ENCODE results near the gene TECTB.
"Not testable (repeated sequence)": the region's sequence is repeated elsewhere in the genome, so short reads cannot be mapped to it uniquely, and the experiment has no call there.

The TECTB gene

GRCh38 chr10:112247791-112248190, 35.4 kb upstream of the TECTB start:
- no peak overlapping the region for H3K4me3 ChIP-seq (ENCODE audit: insufficient read depth, low read depth, low read length)
- H3K9me3 ChIP-seq (ENCODE audit: control insufficient read depth, low read length): peaks cover 2% of the 10 kb centered on the region
- no peak overlapping the region for H3K27ac ChIP-seq (ENCODE audit: insufficient read depth, low read depth, low read length, poor library complexity, severe bottlenecking)
- H3K36me3 ChIP-seq (ENCODE audit: control insufficient read depth, insufficient read depth, low read length): no peaks in the 10 kb centered on the region
- no peaks in the 10 kb centered on the region for H3K4me1 ChIP-seq (ENCODE audit: control insufficient read depth, insufficient read depth, low read length)
- 87% methylated on average over 2 of the region's 2 CpGs for WGBS, 2 experiments
- H3K27me3 ChIP-seq (ENCODE audit: control insufficient read depth, insufficient read depth, low read length, poor library complexity, severe bottlenecking): no peaks in the 10 kb centered on the region

- 88 to 96% methylated on average over 2 of the region's 2 CpGs for WGBS, 2 experiments
- no peaks in the 10 kb centered on the region for H3K4me1 ChIP-seq (ENCODE audit: control insufficient read depth, insufficient read depth, low read length)
- H3K9me3 ChIP-seq (ENCODE audit: control insufficient read depth, low read length): peaks cover 2% of the 10 kb centered on the region
Measured at GRCh38 chr10:112248584-112249295, 34.5 kb upstream of the TECTB start.

GRCh38 chr10:112249722-112250121, 33.5 kb upstream of the TECTB start:
- 89% methylated on average over 2 of the region's 2 CpGs for WGBS, 2 experiments
- no peak overlapping the region for H3K27ac ChIP-seq (ENCODE audit: insufficient read depth, low read depth, low read length, poor library complexity, severe bottlenecking)

More at GRCh38 chr10:112248584-112249295, 34.5 kb upstream of the TECTB start:
- Histone ChIP-seq H3K27me3 (ENCODE audit: control insufficient read depth, insufficient read depth, low read length, poor library complexity, severe bottlenecking) (no peaks in the 10 kb centered on the region), H3K4me3 (ENCODE audit: insufficient read depth, low read depth, low read length) (no peak overlapping the region), H3K36me3 (ENCODE audit: control insufficient read depth, insufficient read depth, low read length) (no peaks in the 10 kb centered on the region), H3K27ac (ENCODE audit: insufficient read depth, low read depth, low read length, poor library complexity, severe bottlenecking) (no peak overlapping the region)

GRCh38 chr10:112250555-112250954, 32.6 kb upstream of the TECTB start:
- Histone ChIP-seq H3K27me3 (ENCODE audit: control insufficient read depth, insufficient read depth, low read length, poor library complexity, severe bottlenecking) (no peaks in the 10 kb centered on the region), H3K9me3 (ENCODE audit: control insufficient read depth, low read length) (peaks cover 2% of the 10 kb centered on the region), H3K4me1 (ENCODE audit: control insufficient read depth, insufficient read depth, low read length) (no peaks in the 10 kb centered on the region), H3K27ac (ENCODE audit: insufficient read depth, low read depth, low read length, poor library complexity, severe bottlenecking) (no peak overlapping the region), H3K4me3 (ENCODE audit: insufficient read depth, low read depth, low read length) (no peak overlapping the region), H3K36me3 (ENCODE audit: control insufficient read depth, insufficient read depth, low read length) (no peaks in the 10 kb centered on the region)
- 80 to 87% methylated on average over 2 of the region's 2 CpGs for WGBS, 2 experiments

More at GRCh38 chr10:112249722-112250121, 33.5 kb upstream of the TECTB start:
- H3K27me3 ChIP-seq (ENCODE audit: control insufficient read depth, insufficient read depth, low read length, poor library complexity, severe bottlenecking): no peaks in the 10 kb centered on the region
- H3K9me3 ChIP-seq (ENCODE audit: control insufficient read depth, low read length): peaks cover 2% of the 10 kb centered on the region
- no peaks in the 10 kb centered on the region for H3K4me1 ChIP-seq (ENCODE audit: control insufficient read depth, insufficient read depth, low read length)
- no peak overlapping the region for H3K4me3 ChIP-seq (ENCODE audit: insufficient read depth, low read depth, low read length)
- H3K36me3 ChIP-seq (ENCODE audit: control insufficient read depth, insufficient read depth, low read length): no peaks in the 10 kb centered on the region

- H3K9me3 ChIP-seq (ENCODE audit: control insufficient read depth, low read length); H3K36me3 ChIP-seq (ENCODE audit: control insufficient read depth, insufficient read depth, low read length); H3K4me1 ChIP-seq (ENCODE audit: control insufficient read depth, insufficient read depth, low read length); H3K27ac ChIP-seq (ENCODE audit: insufficient read depth, low read depth, low read length, poor library complexity, severe bottlenecking); H3K4me3 ChIP-seq (ENCODE audit: insufficient read depth, low read depth, low read length); H3K27me3 ChIP-seq (ENCODE audit: control insufficient read depth, insufficient read depth, low read length, poor library complexity, severe bottlenecking): not testable (repeated sequence)
- WGBS, 2 experiments: 90 to 95% methylated on average over 9 of the region's 9 CpGs
Measured at GRCh38 chr10:112251238-112251637, 32.0 kb upstream of the TECTB start.

GRCh38 chr10:112258407-112258806, 24.8 kb upstream of the TECTB start:
- WGBS, 2 experiments: 87 to 100% methylated on average over 1 of the region's 1 CpG
- Histone ChIP-seq H3K4me3 (ENCODE audit: insufficient read depth, low read depth, low read length) (no peak overlapping the region), H3K4me1 (ENCODE audit: control insufficient read depth, insufficient read depth, low read length) (no peaks in the 10 kb centered on the region), H3K27ac (ENCODE audit: insufficient read depth, low read depth, low read length, poor library complexity, severe bottlenecking) (no peak overlapping the region), H3K9me3 (ENCODE audit: control insufficient read depth, low read length) (no peaks in the 10 kb centered on the region), H3K27me3 (ENCODE audit: control insufficient read depth, insufficient read depth, low read length, poor library complexity, severe bottlenecking) (no peaks in the 10 kb centered on the region), H3K36me3 (ENCODE audit: control insufficient read depth, insufficient read depth, low read length) (no peaks in the 10 kb centered on the region)

- no peak overlapping the region for H3K27ac ChIP-seq (ENCODE audit: insufficient read depth, low read depth, low read length, poor library complexity, severe bottlenecking)
- H3K36me3 ChIP-seq (ENCODE audit: control insufficient read depth, insufficient read depth, low read length): no peaks in the 10 kb centered on the region
- H3K9me3 ChIP-seq (ENCODE audit: control insufficient read depth, low read length): no peaks in the 10 kb centered on the region
- H3K4me3 ChIP-seq (ENCODE audit: insufficient read depth, low read depth, low read length): no peak overlapping the region
- no peaks in the 10 kb centered on the region for H3K4me1 ChIP-seq (ENCODE audit: control insufficient read depth, insufficient read depth, low read length)
- no peaks in the 10 kb centered on the region for H3K27me3 ChIP-seq (ENCODE audit: control insufficient read depth, insufficient read depth, low read length, poor library complexity, severe bottlenecking)
Measured at GRCh38 chr10:112259688-112260087, 23.5 kb upstream of the TECTB start.

- 92 to 97% methylated on average over 3 to 5 of the region's 5 CpGs for WGBS, 2 experiments
Measured at GRCh38 chr10:112260831-112261230, 22.4 kb upstream of the TECTB start.

GRCh38 chr10:112261281-112261822, 21.8 kb upstream of the TECTB start:
- Histone ChIP-seq H3K4me3 (ENCODE audit: insufficient read depth, low read depth, low read length) (no peak overlapping the region), H3K36me3 (ENCODE audit: control insufficient read depth, insufficient read depth, low read length) (no peaks in the 10 kb centered on the region), H3K27me3 (ENCODE audit: control insufficient read depth, insufficient read depth, low read length, poor library complexity, severe bottlenecking) (no peaks in the 10 kb centered on the region), H3K27ac (ENCODE audit: insufficient read depth, low read depth, low read length, poor library complexity, severe bottlenecking) (no peak overlapping the region), H3K9me3 (ENCODE audit: control insufficient read depth, low read length) (no peaks in the 10 kb centered on the region), H3K4me1 (ENCODE audit: control insufficient read depth, insufficient read depth, low read length) (no peaks in the 10 kb centered on the region)
- WGBS, 2 experiments: 88 to 93% methylated on average over 4 of the region's 4 CpGs

More at GRCh38 chr10:112260831-112261230, 22.4 kb upstream of the TECTB start:
- H3K27me3 ChIP-seq (ENCODE audit: control insufficient read depth, insufficient read depth, low read length, poor library complexity, severe bottlenecking): no peaks in the 10 kb centered on the region
- no peak overlapping the region for H3K27ac ChIP-seq (ENCODE audit: insufficient read depth, low read depth, low read length, poor library complexity, severe bottlenecking)
- H3K9me3 ChIP-seq (ENCODE audit: control insufficient read depth, low read length): no peaks in the 10 kb centered on the region
- H3K36me3 ChIP-seq (ENCODE audit: control insufficient read depth, insufficient read depth, low read length): no peaks in the 10 kb centered on the region
- no peaks in the 10 kb centered on the region for H3K4me1 ChIP-seq (ENCODE audit: control insufficient read depth, insufficient read depth, low read length)
- no peak overlapping the region for H3K4me3 ChIP-seq (ENCODE audit: insufficient read depth, low read depth, low read length)

GRCh38 chr10:112262546-112262945, 20.7 kb upstream of the TECTB start:
- WGBS, 2 experiments: 82 to 89% methylated on average over 6 of the region's 6 CpGs

More at GRCh38 chr10:112262546-112262945, 20.7 kb upstream of the TECTB start:
- Histone ChIP-seq H3K4me3 (ENCODE audit: insufficient read depth, low read depth, low read length) (no peak overlapping the region), H3K4me1 (ENCODE audit: control insufficient read depth, insufficient read depth, low read length) (no peaks in the 10 kb centered on the region), H3K36me3 (ENCODE audit: control insufficient read depth, insufficient read depth, low read length) (no peaks in the 10 kb centered on the region), H3K27me3 (ENCODE audit: control insufficient read depth, insufficient read depth, low read length, poor library complexity, severe bottlenecking) (no peaks in the 10 kb centered on the region), H3K27ac (ENCODE audit: insufficient read depth, low read depth, low read length, poor library complexity, severe bottlenecking) (no peak overlapping the region), H3K9me3 (ENCODE audit: control insufficient read depth, low read length) (no peaks in the 10 kb centered on the region)

Data from ectodermal cell (in vitro differentiated cells).